IMR-90 (cell line): ENCODE measurements around the gene MYPN.

Experiments used
- CEBPB ChIP-seq: IDR thresholded peaks from 2 replicates; pipeline ENCODE4 v1.6.1; 2012; ENCODE audit warnings: low read depth, low read length, improper control_type of control experiment
- POLR2A ChIP-seq: IDR thresholded peaks from 2 replicates; pipeline ENCODE4 v1.6.1; 2012; ENCODE audit warnings: mild to moderate bottlenecking, low read depth, low read length
- RFX5 ChIP-seq: IDR thresholded peaks from 2 replicates; pipeline ENCODE4 v1.8.0; 2012; ENCODE audit warnings: low read depth, mild to moderate bottlenecking, low read length, moderate library complexity
- TF ChIP-seq, protein P1 (sequence below): conservative IDR thresholded peaks from 2 replicates; pipeline ENCODE4 v1.5.1; 2012; ENCODE audit warnings: mild to moderate bottlenecking, low read depth, low read length, improper control_type of control experiment

DNA sequence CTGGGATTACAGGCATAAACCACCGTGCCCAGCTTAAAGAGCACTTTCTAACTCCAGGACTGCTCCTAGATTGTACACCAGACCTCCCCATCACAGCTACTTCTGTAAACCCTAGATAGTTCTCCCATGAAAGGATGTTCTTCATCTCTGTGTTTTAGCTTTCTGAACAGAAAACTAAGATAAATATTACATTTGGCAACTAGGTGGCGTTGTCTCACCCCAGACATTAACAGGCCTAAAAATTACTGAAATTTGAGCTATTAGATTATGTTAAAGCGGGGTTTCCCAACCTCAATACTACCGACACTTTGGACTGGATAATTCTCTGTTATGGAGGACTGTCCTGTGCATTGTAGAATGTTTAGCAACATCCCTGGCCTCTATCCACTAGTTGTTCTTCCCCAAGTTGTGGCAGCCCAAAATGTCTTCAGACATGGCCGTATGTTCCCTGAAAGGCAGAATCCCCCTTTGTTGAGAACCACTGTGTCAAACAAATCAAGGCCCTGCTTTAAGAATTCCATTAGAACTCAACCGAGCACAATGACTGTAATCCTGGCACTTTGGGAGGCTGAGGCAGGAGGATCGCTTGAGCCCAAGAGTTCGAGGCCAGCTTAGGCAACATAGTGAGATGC, 103.5 kb downstream of the MYPN start:
- TF ChIP-seq POLR2A (no peak), CEBPB (peak; percentile 27; the same call in 1 of the 2 replicates), RFX5 (no peak)
- TF ChIP-seq, protein P1, sequence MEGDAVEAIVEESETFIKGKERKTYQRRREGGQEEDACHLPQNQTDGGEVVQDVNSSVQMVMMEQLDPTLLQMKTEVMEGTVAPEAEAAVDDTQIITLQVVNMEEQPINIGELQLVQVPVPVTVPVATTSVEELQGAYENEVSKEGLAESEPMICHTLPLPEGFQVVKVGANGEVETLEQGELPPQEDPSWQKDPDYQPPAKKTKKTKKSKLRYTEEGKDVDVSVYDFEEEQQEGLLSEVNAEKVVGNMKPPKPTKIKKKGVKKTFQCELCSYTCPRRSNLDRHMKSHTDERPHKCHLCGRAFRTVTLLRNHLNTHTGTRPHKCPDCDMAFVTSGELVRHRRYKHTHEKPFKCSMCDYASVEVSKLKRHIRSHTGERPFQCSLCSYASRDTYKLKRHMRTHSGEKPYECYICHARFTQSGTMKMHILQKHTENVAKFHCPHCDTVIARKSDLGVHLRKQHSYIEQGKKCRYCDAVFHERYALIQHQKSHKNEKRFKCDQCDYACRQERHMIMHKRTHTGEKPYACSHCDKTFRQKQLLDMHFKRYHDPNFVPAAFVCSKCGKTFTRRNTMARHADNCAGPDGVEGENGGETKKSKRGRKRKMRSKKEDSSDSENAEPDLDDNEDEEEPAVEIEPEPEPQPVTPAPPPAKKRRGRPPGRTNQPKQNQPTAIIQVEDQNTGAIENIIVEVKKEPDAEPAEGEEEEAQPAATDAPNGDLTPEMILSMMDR: peak; percentile 79
